ENCODE measurements around the gene KCTD5. TPM values are rescaled to one million over a fixed set of nuclear protein-coding genes. Genes with fewer than 3 reads are reported as not detected.

Gene KCTD5
- polyA plus RNA-seq, 1 experiment, result 34.5 TPM

- Histone ChIP-seq H3K27me3 (ENCODE audit: control insufficient read depth, insufficient read depth, low read length) (no peaks in the 10 kb centered on the region), H3K36me3 (ENCODE audit: control insufficient read depth, insufficient read depth, low read length) (no peaks in the 10 kb centered on the region), H3K4me3 (ENCODE audit: low read depth, low read length) (no peak overlapping the region)
- DNase-seq (ENCODE audit: low read depth), result no peak
- TF ChIP-seq CTCF (IDR thresholded peaks at IDR 0.05; ENCODE audit: insufficient read depth, low read depth, low read length), result no peak
- POLR2A ChIA-PET, result no interaction called here
- CTCF ChIA-PET, result interaction anchor here (1.4 to 1.6 kb wide), 2 partner anchors 15 to 123 kb away, joined by 3 to 4 read pairs; no protein-coding TSS in a partner anchor
These were observed 63.0 kb downstream of the KCTD5 start for GRCh38 chr16:2745116-2745890.

- no peaks in the 10 kb centered on the region for H3K27me3 ChIP-seq (ENCODE audit: control insufficient read depth, insufficient read depth, low read length)
- CTCF ChIA-PET, result interaction anchor here (1.2 to 1.6 kb wide), 3 partner anchors 9 to 122 kb away, joined by 3 to 4 read pairs (median 3); no protein-coding TSS in a partner anchor
- no peak for TF ChIP-seq CTCF (IDR thresholded peaks at IDR 0.05; ENCODE audit: insufficient read depth, low read depth, low read length)
These were observed 63.6 kb downstream of the KCTD5 start for GRCh38 chr16:2745961-2746360.

GRCh38 chr16:2748757-2749455 lies 66.6 kb downstream of the KCTD5 start:
- Histone ChIP-seq H3K36me3 (ENCODE audit: control insufficient read depth, insufficient read depth, low read length) (no peaks in the 10 kb centered on the region), H3K4me3 (ENCODE audit: low read depth, low read length) (no peak overlapping the region), H3K27me3 (ENCODE audit: control insufficient read depth, insufficient read depth, low read length) (no peaks in the 10 kb centered on the region)
- POLR2A ChIA-PET, result interaction anchor here (0.7 kb wide), 1 partner anchor 20 kb away, joined by 6 read pairs; no protein-coding TSS in a partner anchor
- no peak for DNase-seq (ENCODE audit: low read depth)
- TF ChIP-seq CTCF (IDR thresholded peaks at IDR 0.05; ENCODE audit: insufficient read depth, low read depth, low read length), result no peak
- CTCF ChIA-PET, result no interaction called here

More at GRCh38 chr16:2745961-2746360, 63.6 kb downstream of the KCTD5 start:
- Histone ChIP-seq H3K4me3 (ENCODE audit: low read depth, low read length) (no peak overlapping the region), H3K36me3 (ENCODE audit: control insufficient read depth, insufficient read depth, low read length) (no peaks in the 10 kb centered on the region)
- POLR2A ChIA-PET, result no interaction called here
- DNase-seq (ENCODE audit: low read depth), result no peak

GRCh38 chr16:2749476-2749875 lies 67.2 kb downstream of the KCTD5 start:
- Histone ChIP-seq H3K4me3 (ENCODE audit: low read depth, low read length) (no peak overlapping the region), H3K27me3 (ENCODE audit: control insufficient read depth, insufficient read depth, low read length) (no peaks in the 10 kb centered on the region), H3K36me3 (ENCODE audit: control insufficient read depth, insufficient read depth, low read length) (no peaks in the 10 kb centered on the region)
- TF ChIP-seq CTCF (IDR thresholded peaks at IDR 0.05; ENCODE audit: insufficient read depth, low read depth, low read length), result no peak
- ChIA-PET POLR2A (no interaction called here), CTCF (no interaction called here)
- no peak for DNase-seq (ENCODE audit: low read depth)

GRCh38 chr16:2749936-2750335 lies 67.6 kb downstream of the KCTD5 start:
- no peak for TF ChIP-seq CTCF (IDR thresholded peaks at IDR 0.05; ENCODE audit: insufficient read depth, low read depth, low read length)
- no peaks in the 10 kb centered on the region for H3K36me3 ChIP-seq (ENCODE audit: control insufficient read depth, insufficient read depth, low read length)
- no peak for DNase-seq (ENCODE audit: low read depth)
- CTCF ChIA-PET, result no interaction called here
- H3K27me3 ChIP-seq (ENCODE audit: control insufficient read depth, insufficient read depth, low read length), result no peaks in the 10 kb centered on the region
- H3K4me3 ChIP-seq (ENCODE audit: low read depth, low read length), result no peak overlapping the region
- POLR2A ChIA-PET, result no interaction called here

All from BJ (cell line).